HG03565 (cell line): ENCODE measurements around the gene SLC3A2.
"Not testable (repeated sequence)": the region's sequence is repeated elsewhere in the genome, so short reads cannot be mapped to it uniquely, and the experiment has no call there.

Experiments
- ATAC-seq: cut with Tn5 transposase; IDR thresholded peaks from one replicate; pipeline ENCODE4 v1.9.1; 2021; ENCODE audit warnings: mild to moderate bottlenecking, moderate library complexity; ENCODE audit not compliant: unreplicated experiment

The SLC3A2 gene

GRCh38 chr11:62851807-62852522, 28.7 kb upstream of the SLC3A2 start:
- ATAC-seq = no peak

DNA sequence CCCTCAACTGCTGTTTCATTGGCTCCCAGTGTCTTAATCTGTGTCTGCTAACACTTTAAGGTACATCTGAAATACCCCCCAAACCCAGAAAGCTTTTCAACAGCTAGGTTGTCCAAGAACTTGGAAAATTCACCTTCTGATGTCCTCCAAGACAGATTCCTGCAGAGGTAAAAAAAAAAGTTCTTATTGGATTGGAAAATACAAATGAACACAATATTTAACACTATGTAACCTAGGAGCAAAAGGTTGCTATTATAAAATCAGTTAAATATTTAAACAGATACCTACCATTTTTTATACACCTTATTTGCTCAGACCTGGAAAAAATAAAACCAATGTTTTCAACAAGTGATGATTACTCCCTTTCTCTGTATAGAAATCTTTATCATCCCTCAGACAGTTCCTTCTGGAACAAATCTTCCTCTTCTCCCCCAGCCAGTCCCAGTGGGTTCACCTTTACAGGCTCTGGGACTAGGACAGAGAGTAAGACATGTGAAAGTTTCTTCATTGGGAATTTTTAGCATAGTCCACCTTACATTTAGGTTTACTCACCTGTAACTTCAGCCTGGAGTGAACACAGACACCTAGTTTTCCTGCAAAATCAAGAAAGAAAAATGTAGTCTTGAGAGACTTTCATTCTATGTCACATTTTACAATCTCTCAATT, 28.0 kb upstream of the SLC3A2 start:
- ATAC-seq = no peak

GRCh38 chr11:62853279-62853965, 27.3 kb upstream of the SLC3A2 start:
- no peak for ATAC-seq

GRCh38 chr11:62854013-62854824, 26.5 kb upstream of the SLC3A2 start:
- ATAC-seq = no peak

GRCh38 chr11:62854825-62855570, 25.7 kb upstream of the SLC3A2 start:
- no peak for ATAC-seq

DNA sequence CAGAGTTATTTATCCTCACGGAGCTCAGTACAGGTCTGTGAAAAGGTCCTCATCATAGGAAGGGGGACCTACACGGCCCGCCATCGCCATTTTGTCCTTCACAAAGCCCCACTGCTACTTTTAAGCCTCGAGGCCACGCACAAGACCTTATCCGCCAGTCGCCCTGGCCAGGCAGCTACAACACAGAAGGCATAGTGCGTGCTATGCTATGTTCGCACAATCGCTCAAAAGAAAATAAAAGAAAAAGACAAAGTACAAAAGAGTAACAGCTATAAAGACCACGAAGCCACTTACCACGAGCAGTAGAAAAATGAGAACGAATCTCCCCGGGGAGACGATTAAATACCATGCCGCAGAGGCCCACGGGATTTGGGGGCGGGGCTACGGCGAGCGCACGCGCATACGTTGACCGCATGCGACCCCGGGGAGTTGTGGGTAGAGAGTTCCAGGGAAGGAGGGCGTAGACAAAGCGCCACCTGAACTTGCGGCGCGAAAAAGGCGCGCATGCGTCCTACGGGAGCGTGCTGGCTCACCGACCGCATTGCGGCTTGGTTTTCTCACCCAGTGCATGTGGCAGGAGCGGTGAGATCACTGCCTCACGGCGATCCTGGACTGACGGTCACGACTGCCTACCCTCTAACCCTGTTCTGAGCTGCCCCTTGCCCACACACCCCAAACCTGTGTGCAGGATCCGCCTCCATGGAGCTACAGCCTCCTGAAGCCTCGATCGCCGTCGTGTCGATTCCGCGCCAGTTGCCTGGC, 24.9 kb upstream of the SLC3A2 start:
- peak; percentile 80 for ATAC-seq

DNA sequence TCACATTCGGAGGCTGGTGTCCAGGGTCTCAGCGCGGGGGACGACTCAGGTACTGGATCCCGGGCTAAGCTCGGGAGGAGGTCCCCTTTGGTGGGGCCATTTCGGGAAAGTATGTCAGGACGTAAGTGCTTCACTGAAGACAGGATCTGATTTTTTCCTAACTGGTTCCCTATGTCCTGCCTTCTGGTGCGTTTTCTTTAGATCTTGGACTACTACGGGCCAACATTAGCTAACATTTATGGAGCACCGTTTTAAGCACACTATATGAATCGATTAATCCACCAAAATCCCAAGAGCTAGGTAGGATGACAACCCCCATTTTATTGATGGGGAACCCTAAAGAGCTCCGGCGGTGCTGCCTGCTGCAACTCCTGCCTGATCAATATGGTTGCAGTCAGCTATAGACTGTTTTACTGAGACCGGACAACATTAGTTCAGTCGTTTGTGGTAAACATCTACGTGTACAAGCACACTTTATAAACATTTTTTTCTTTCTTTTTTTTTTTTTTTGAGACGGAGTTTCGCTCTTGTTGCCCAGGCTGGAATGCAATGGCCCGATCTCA, 24.3 kb upstream of the SLC3A2 start:
- no peak for ATAC-seq

DNA sequence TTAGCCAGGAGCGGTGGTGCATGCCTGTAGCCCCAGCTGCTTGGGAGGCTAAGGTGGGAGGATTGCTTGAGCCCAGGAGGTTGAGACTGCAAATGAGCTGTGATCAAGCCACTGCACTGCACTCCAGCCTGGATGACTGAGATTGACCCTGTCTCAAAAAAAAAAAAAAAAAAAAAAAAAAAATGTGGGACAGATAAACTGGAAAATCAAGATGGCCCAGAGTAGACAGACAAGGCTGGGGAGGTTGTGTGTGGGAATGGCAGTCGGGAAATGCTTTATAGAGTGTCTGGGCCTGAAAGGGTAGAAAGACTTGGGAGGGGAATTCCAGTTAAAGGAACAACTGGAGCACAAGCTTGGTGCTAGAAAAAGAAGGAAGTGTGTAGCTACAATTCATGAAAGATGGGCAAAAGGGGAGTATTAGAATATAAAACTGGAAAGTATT, 23.1 kb upstream of the SLC3A2 start:
- ATAC-seq = no peak

DNA sequence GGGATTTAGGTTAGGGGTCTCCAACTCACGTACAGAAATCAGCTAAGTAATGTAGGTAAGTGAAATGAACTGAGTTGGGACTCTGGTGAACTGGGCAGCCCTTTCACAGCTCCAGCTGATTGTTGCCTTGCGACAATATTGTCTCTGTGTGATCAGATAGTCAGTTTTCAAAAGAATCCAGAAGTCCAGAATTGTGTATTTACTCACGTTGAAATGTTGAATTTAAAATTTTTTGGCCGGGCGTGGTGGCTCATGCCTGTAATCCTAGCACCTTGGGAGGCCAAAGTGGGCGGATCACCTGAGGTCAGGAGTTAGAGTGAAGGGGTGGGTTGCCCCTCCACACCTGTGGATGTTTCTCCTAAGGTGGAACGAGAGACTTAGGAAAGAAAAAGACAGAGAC, 22.5 kb upstream of the SLC3A2 start:
- no peak for ATAC-seq

DNA sequence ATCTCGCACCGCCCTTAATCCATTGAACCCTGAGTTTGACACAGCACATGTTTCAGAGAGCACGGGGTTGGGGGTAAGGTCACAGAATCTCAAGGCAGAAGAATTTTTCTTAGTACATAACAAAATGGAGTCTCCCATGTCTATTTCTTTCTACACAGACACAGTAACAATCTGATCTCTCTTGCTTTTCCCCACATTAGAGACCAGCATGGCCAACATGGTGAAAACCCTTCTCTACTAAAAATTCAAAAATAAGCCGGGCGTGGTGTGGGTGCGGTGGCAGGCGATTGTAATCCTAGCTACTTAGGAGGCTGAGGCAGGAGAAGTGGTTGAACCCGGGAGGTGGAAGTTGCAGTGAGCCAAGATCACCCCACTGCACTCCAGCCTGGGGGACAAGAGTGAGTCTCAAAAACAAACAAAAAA, 21.4 kb upstream of the SLC3A2 start:
- ATAC-seq = not testable (repeated sequence)

- no peak for ATAC-seq
These were observed 19.7 kb upstream of the SLC3A2 start for GRCh38 chr11:62860835-62861563.

GRCh38 chr11:62861564-62862192, 19.0 kb upstream of the SLC3A2 start:
- not testable (repeated sequence) for ATAC-seq

DNA sequence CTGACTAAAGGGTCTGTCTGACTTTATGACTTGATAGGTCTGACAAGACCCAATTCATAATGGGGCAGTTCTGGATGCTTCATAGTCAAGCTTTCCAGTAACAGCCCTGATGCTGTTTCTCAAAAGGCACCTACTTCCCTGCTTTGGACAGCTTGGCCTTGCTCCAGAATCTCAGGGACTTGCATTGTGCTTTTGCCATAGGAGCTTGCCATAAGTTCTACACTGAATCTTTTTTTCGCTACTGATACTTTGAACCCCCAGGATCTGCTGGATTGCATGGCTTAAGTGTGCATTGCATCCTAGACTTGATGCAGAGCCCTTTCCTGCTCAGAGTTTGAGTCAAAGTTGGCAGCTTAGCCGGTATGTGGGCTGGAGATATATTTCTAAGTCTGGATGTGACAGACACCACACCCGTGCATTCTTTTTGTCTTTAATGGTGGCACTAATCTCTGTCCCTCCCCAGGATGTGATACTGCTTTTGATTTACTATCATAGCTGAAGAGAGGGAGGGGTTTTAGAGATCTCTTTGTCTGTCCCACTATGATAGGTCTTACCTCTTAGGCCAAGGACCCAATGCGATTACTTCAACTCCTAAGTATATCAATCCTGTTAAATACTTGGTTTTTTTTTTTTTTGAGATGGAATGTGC, 16.9 kb upstream of the SLC3A2 start:
- ATAC-seq = no peak

GRCh38 chr11:62865635-62866034, 15.1 kb upstream of the SLC3A2 start:
- ATAC-seq = no peak

GRCh38 chr11:62874851-62875250, 5.8 kb upstream of the SLC3A2 start:
- no peak for ATAC-seq

DNA sequence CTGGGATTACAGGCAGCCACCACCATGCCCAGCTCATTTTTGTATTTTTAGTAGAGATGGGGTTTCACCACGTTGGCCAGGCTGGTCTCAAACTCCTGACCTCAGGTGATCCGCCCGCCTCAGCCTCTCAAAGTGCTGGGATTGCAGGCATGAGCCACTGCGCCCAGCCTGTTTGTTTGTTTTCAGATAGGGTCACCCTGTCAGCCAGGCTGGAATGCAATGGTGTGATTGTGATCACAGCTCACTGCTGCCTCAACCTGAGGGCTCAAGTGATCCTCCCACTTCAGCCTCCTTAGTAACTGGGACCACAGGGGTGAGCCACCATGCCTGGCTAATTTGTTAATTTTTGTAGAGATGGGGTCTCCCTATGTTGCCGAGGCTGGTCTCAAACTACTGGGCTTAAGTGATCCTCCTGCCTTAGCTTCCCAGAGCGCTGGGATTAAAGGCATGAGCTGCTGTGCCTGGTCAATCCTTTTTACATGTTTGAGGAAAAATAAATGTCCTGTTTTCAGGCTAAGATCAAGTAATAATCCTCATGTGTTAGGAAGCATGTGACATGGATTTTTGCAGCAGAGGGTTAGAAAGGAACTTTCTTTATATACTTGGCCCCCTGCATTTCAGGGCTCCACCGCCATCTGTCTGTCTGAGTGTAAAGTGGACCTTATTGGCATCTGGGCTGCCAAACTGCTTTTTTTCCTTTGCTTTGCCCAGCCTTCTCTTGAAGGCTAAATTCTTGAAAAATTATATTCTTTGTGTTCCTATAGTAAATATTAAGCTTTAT, 4.8 kb upstream of the SLC3A2 start:
- ATAC-seq = no peak

DNA sequence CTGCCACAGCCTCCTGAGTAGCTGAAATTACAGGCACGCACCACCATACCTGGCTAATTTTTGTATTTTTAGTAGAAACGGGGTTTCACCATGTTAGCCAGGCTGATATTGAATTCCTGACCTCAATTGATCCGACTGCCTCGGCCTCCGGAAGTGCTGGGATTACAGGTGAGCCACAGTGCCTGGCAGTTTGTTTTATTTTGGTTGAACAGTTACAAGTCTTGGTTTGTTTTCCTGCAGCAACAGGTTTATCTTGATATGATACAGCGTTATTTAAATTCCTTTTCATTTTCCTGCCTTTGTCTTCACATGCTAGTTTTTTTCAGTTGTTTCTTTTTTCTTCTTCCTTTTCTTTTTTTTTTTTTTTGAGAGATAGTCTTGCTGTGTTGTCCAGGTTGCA, 4.0 kb upstream of the SLC3A2 start:
- no peak for ATAC-seq
